ENCODE measurements around the gene PAQR5.
A peak's percentile ranks its signal among the peaks of the same experiment; 100 is the strongest.

The PAQR5 gene, protein sequence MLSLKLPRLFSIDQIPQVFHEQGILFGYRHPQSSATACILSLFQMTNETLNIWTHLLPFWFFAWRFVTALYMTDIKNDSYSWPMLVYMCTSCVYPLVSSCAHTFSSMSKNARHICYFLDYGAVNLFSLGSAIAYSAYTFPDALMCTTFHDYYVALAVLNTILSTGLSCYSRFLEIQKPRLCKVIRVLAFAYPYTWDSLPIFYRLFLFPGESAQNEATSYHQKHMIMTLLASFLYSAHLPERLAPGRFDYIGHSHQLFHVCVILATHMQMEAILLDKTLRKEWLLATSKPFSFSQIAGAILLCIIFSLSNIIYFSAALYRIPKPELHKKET

GRCh38 chr15:69298697-69299441 is at the start of gene PAQR5:
Gene PAQR5, plus strand, starts transcription at chr15:69298912. Its CDS starts 61,169 bp downstream, at chr15:69360081.
- peaks cover 7% of the 10 kb centered on the region for H3K4me1 Mint-ChIP-seq (ENCODE audit: low read depth)
- intact Hi-C loops (cut with micrococcal nuclease): no loop called here
- peaks cover 78% of the 10 kb centered on the region for H3K27me3 Mint-ChIP-seq
- no peaks in the 10 kb centered on the region for H3K9me3 Mint-ChIP-seq
- H3K36me3 Mint-ChIP-seq (ENCODE audit: low read depth): no peaks in the 10 kb centered on the region
- no peak within 1 kb of the TSS for H3K27ac Mint-ChIP-seq
- peak within 1 kb of the TSS; percentile 62 for H3K4me3 Mint-ChIP-seq

GRCh38 chr15:69253156-69253555 is 45.6 kb upstream of the PAQR5 start:
- Mint-ChIP-seq H3K4me3 (no peak overlapping the region), H3K9me3 (no peaks in the 10 kb centered on the region), H3K27ac (no peak overlapping the region), H3K27me3 (no peaks in the 10 kb centered on the region), H3K36me3 (ENCODE audit: low read depth) (peaks cover 8% of the 10 kb centered on the region), H3K4me1 (ENCODE audit: low read depth) (peaks cover 4% of the 10 kb centered on the region)
- intact Hi-C loops (cut with micrococcal nuclease): no loop called here

GRCh38 chr15:69265347-69265955 is 33.3 kb upstream of the PAQR5 start:
- Mint-ChIP-seq H3K9me3 (no peaks in the 10 kb centered on the region), H3K4me3 (no peak overlapping the region), H3K4me1 (ENCODE audit: low read depth) (peaks cover 8% of the 10 kb centered on the region), H3K27me3 (no peaks in the 10 kb centered on the region), H3K36me3 (ENCODE audit: low read depth) (peaks cover 26% of the 10 kb centered on the region), H3K27ac (no peak overlapping the region)
- intact Hi-C loops (cut with micrococcal nuclease): no loop called here

GRCh38 chr15:69271217-69271616 is 27.5 kb upstream of the PAQR5 start:
- intact Hi-C loops (cut with micrococcal nuclease): no loop called here
- Mint-ChIP-seq H3K36me3 (ENCODE audit: low read depth) (peaks cover 10% of the 10 kb centered on the region), H3K27ac (no peak overlapping the region), H3K27me3 (peaks cover 1% of the 10 kb centered on the region), H3K4me1 (ENCODE audit: low read depth) (no peaks in the 10 kb centered on the region), H3K4me3 (no peak overlapping the region), H3K9me3 (no peaks in the 10 kb centered on the region)

DNA sequence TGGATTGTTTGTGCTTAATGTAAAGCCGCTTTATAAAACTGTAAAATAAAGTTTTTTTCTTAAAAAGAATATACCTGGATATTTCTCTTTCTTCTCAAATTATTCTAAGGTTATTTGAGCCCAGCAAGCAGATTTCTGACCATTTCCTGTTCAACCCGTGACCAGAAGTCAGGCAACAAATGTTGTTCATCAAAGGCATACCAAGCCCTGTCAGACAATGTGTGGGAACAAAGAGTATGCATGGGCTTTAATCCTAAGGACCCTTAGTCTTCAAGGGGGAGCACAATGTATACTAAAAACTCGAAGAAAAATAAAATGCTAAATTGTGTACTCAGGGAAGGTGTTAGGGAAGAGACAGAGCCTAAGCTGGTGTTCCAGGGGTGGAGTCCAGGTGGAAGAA is 26.6 kb upstream of the PAQR5 start:
- H3K27me3 Mint-ChIP-seq: peaks cover 4% of the 10 kb centered on the region
- no peak overlapping the region for H3K27ac Mint-ChIP-seq
- intact Hi-C loops (cut with micrococcal nuclease): no loop called here
- no peak overlapping the region for H3K4me3 Mint-ChIP-seq
- H3K9me3 Mint-ChIP-seq: no peaks in the 10 kb centered on the region
- H3K36me3 Mint-ChIP-seq (ENCODE audit: low read depth): peaks cover 6% of the 10 kb centered on the region
- H3K4me1 Mint-ChIP-seq (ENCODE audit: low read depth): no peaks in the 10 kb centered on the region

DNA sequence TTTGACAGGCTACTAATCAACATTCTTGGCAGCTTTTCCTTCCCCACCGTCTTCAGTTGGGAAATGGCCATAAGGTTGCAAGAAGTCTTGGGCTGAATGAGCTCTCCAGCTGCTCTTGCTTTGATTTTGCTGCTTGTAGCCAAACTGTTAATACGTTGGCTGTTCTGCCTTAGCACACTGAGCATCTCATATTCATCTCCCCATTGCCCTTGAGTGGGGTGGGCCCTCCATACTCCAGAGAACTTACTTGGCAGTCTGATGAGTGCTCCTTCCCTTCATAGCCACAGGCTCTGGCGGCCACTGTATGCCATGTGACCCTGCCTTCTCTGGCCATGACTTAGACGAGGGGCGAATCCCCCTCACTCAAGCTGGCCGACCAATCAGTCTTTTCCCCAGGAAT is 25.8 kb upstream of the PAQR5 start:
- peaks cover 4% of the 10 kb centered on the region for H3K27me3 Mint-ChIP-seq
- H3K36me3 Mint-ChIP-seq (ENCODE audit: low read depth): peaks cover 6% of the 10 kb centered on the region
- no peaks in the 10 kb centered on the region for H3K4me1 Mint-ChIP-seq (ENCODE audit: low read depth)
- intact Hi-C loops (cut with micrococcal nuclease): no loop called here
- no peak overlapping the region for H3K4me3 Mint-ChIP-seq
- H3K9me3 Mint-ChIP-seq: no peaks in the 10 kb centered on the region
- no peak overlapping the region for H3K27ac Mint-ChIP-seq

- no peaks in the 10 kb centered on the region for H3K4me1 Mint-ChIP-seq (ENCODE audit: low read depth)
- H3K27me3 Mint-ChIP-seq: peaks cover 6% of the 10 kb centered on the region
- H3K9me3 Mint-ChIP-seq: no peaks in the 10 kb centered on the region
- intact Hi-C loops (cut with micrococcal nuclease): no loop called here
- H3K36me3 Mint-ChIP-seq (ENCODE audit: low read depth): no peaks in the 10 kb centered on the region
- no peak overlapping the region for H3K27ac Mint-ChIP-seq
- no peak overlapping the region for H3K4me3 Mint-ChIP-seq
Measured at GRCh38 chr15:69275074-69275670, 23.5 kb upstream of the PAQR5 start.

GRCh38 chr15:69275933-69276560 is 22.7 kb upstream of the PAQR5 start:
- Mint-ChIP-seq H3K27ac (no peak overlapping the region), H3K9me3 (no peaks in the 10 kb centered on the region), H3K4me3 (no peak overlapping the region), H3K4me1 (ENCODE audit: low read depth) (no peaks in the 10 kb centered on the region), H3K27me3 (peaks cover 6% of the 10 kb centered on the region), H3K36me3 (ENCODE audit: low read depth) (no peaks in the 10 kb centered on the region)
- intact Hi-C loops (cut with micrococcal nuclease): no loop called here

DNA sequence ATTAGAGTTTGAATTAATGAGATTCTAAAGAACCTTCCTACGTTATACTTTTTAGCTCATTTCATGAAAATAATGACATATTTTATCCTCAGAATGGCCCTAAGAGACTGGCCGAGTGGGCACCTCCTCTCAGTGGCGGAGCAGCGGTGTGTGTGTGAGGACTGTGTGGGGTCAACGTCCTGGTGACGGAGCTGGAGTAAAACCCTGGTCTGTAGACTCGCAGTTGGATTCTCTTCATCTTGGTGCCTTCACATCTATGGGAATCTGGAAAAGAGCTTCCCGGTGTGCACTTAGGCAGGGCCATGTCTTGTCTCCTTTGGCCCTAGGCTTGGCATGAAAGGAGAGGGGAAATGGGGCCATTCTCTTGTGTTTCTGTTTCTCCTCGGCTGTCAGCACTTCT is 21.4 kb upstream of the PAQR5 start:
- Mint-ChIP-seq H3K36me3 (ENCODE audit: low read depth) (no peaks in the 10 kb centered on the region), H3K4me3 (no peak overlapping the region), H3K4me1 (ENCODE audit: low read depth) (no peaks in the 10 kb centered on the region), H3K27me3 (peaks cover 6% of the 10 kb centered on the region), H3K27ac (no peak overlapping the region), H3K9me3 (no peaks in the 10 kb centered on the region)
- intact Hi-C loops (cut with micrococcal nuclease): no loop called here

- Mint-ChIP-seq H3K4me1 (ENCODE audit: low read depth) (no peaks in the 10 kb centered on the region), H3K4me3 (no peak overlapping the region), H3K27ac (no peak overlapping the region), H3K9me3 (no peaks in the 10 kb centered on the region), H3K36me3 (ENCODE audit: low read depth) (no peaks in the 10 kb centered on the region), H3K27me3 (peaks cover 8% of the 10 kb centered on the region)
- intact Hi-C loops (cut with micrococcal nuclease): no loop called here
Measured at GRCh38 chr15:69279636-69280035, 19.1 kb upstream of the PAQR5 start.

DNA sequence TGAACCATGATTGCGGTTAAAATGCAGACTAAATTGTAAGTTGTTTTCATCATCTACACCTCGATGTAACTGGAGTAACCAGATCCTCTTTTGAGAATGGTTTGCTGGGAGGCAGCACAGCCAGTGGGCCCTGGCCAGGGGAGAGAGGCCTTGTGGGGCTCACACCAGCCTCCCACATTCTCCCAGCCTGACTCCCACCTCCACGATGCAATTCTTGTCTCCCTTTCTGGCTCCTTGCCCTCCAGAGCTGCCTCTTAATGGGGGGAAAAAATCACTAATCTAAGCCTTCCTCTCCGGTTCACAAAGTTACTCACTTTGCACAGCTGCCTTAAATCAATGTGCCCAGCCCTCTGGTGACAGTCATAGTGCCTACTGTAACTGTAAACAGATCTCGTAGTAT is 17.9 kb upstream of the PAQR5 start:
- Mint-ChIP-seq H3K9me3 (no peaks in the 10 kb centered on the region), H3K27me3 (peaks cover 8% of the 10 kb centered on the region), H3K27ac (no peak overlapping the region), H3K4me3 (no peak overlapping the region), H3K4me1 (ENCODE audit: low read depth) (no peaks in the 10 kb centered on the region), H3K36me3 (ENCODE audit: low read depth) (no peaks in the 10 kb centered on the region)
- intact Hi-C loops (cut with micrococcal nuclease): no loop called here

- intact Hi-C loops (cut with micrococcal nuclease): no loop called here
- peaks cover 6% of the 10 kb centered on the region for H3K27me3 Mint-ChIP-seq
- H3K4me1 Mint-ChIP-seq (ENCODE audit: low read depth): no peaks in the 10 kb centered on the region
- no peaks in the 10 kb centered on the region for H3K9me3 Mint-ChIP-seq
- no peaks in the 10 kb centered on the region for H3K36me3 Mint-ChIP-seq (ENCODE audit: low read depth)
- no peak overlapping the region for H3K4me3 Mint-ChIP-seq
- no peak overlapping the region for H3K27ac Mint-ChIP-seq
Measured at GRCh38 chr15:69282104-69282743, 16.5 kb upstream of the PAQR5 start.

DNA sequence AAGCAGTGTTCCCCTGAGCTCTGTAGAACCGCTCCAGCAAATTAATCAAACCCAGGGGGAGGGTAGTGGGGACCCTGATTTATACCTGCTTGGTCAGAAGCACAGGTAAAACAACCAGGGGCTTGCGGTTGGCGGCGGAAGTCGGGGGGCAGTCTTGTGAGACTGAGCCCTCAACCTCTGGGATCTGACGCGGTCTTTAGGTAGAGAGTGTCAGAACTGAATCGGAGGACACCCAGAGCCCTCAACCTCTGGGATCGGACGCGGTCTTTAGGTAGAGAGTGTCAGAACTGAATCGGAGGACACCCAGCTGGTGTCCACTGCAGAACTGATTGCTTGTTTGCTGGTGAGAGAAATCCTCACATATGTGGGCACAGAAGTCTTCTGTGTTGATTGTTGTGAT is 12.9 kb upstream of the PAQR5 start:
- Mint-ChIP-seq H3K27ac (no peak overlapping the region), H3K27me3 (peaks cover 4% of the 10 kb centered on the region), H3K9me3 (no peaks in the 10 kb centered on the region), H3K4me1 (ENCODE audit: low read depth) (no peaks in the 10 kb centered on the region), H3K4me3 (no peak overlapping the region), H3K36me3 (ENCODE audit: low read depth) (no peaks in the 10 kb centered on the region)
- intact Hi-C loops (cut with micrococcal nuclease): no loop called here
